ENCODE measurements around the gene CADM1. TPM values are rescaled to one million over a fixed set of nuclear protein-coding genes. Genes with fewer than 3 reads are reported as not detected.

The CADM1 gene
- total RNA-seq, 2 experiments from 2014 or later, result 59.7 to 89.7 TPM

GRCh38 chr11:115179636-115180035, 324.6 kb downstream of the CADM1 start:
- Histone ChIP-seq H3K4me3 (ENCODE audit: low read depth, low read length, poor library complexity, severe bottlenecking) (no peak overlapping the region), H3K9me3 (ENCODE audit: low read length) (no peaks in the 10 kb centered on the region), H3K4me1 (ENCODE audit: insufficient read depth, low read length, poor library complexity, severe bottlenecking) (no peaks in the 10 kb centered on the region), H3K9me2 (ENCODE audit: insufficient read depth, low read length) (no peaks in the 10 kb centered on the region), H2AFZ (ENCODE audit: low read length) (no peak overlapping the region), H4K20me1 (ENCODE audit: insufficient read depth, low read length) (no peaks in the 10 kb centered on the region), H3K79me2 (ENCODE audit: insufficient read depth, low read depth, low read length) (no peaks in the 10 kb centered on the region), H3K27ac (ENCODE audit: low read depth, low read length, poor library complexity, severe bottlenecking) (no peak overlapping the region), H3K4me2 (ENCODE audit: low read length) (no peak overlapping the region), H3K36me3 (ENCODE audit: insufficient read depth, low read length) (no peaks in the 10 kb centered on the region)
- CTCF ChIA-PET (ENCODE audit: unreplicated experiment), result no interaction called here
- POLR2A ChIA-PET, result interaction anchor here (1.2 to 1.6 kb wide), 2 partner anchors 12 to 17 kb away, joined by 3 read pairs; no protein-coding TSS in a partner anchor
- no TSS peak for BruUV-seq (replicated peaks)
- TF ChIP-seq CTCF (conservative IDR thresholded peaks at IDR 0.05; ENCODE audit: low read length) (no peak), EZH2phosphoT487 (IDR thresholded peaks at IDR 0.05; ENCODE audit: borderline replicate concordance, low read depth, low read length) (no peak)
- intact Hi-C loops (cut with micrococcal nuclease; ENCODE audit: unreplicated experiment), result no loop called here
- DNase-seq (ENCODE audit: low spot score), result no peak

- POLR2A ChIA-PET, result interaction anchor here (1.2 kb wide), 1 partner anchor 18 kb away, joined by 3 read pairs; no protein-coding TSS in a partner anchor
- H3K4me2 ChIP-seq (ENCODE audit: low read length), result no peak overlapping the region
- CTCF ChIA-PET (ENCODE audit: unreplicated experiment), result no interaction called here
- no TSS peak for BruUV-seq (replicated peaks)
- H3K9me2 ChIP-seq (ENCODE audit: insufficient read depth, low read length), result no peaks in the 10 kb centered on the region
- no peaks in the 10 kb centered on the region for H3K36me3 ChIP-seq (ENCODE audit: insufficient read depth, low read length)
- H3K9me3 ChIP-seq (ENCODE audit: low read length), result no peaks in the 10 kb centered on the region
- DNase-seq (ENCODE audit: low spot score), result no peak
- intact Hi-C loops (cut with micrococcal nuclease; ENCODE audit: unreplicated experiment), result no loop called here
- TF ChIP-seq EZH2phosphoT487 (IDR thresholded peaks at IDR 0.05; ENCODE audit: borderline replicate concordance, low read depth, low read length) (no peak), CTCF (conservative IDR thresholded peaks at IDR 0.05; ENCODE audit: low read length) (no peak)
- no peaks in the 10 kb centered on the region for H4K20me1 ChIP-seq (ENCODE audit: insufficient read depth, low read length)
- no peak overlapping the region for H3K4me3 ChIP-seq (ENCODE audit: low read depth, low read length, poor library complexity, severe bottlenecking)
- H3K4me1 ChIP-seq (ENCODE audit: insufficient read depth, low read length, poor library complexity, severe bottlenecking), result no peaks in the 10 kb centered on the region
- no peak overlapping the region for H3K27ac ChIP-seq (ENCODE audit: low read depth, low read length, poor library complexity, severe bottlenecking)
- H2AFZ ChIP-seq (ENCODE audit: low read length), result no peak overlapping the region
- H3K79me2 ChIP-seq (ENCODE audit: insufficient read depth, low read depth, low read length), result no peaks in the 10 kb centered on the region
Measured at GRCh38 chr11:115178705-115179104, 325.5 kb downstream of the CADM1 start.

- ChIA-PET CTCF (ENCODE audit: unreplicated experiment) (no interaction called here), POLR2A (interaction anchor here (0.6 kb wide), 1 partner anchor 470 kb away, joined by 6 read pairs; no protein-coding TSS in a partner anchor)
- Histone ChIP-seq H3K4me3 (ENCODE audit: low read depth, low read length, poor library complexity, severe bottlenecking) (no peak overlapping the region), H3K4me2 (ENCODE audit: low read length) (no peak overlapping the region), H4K20me1 (ENCODE audit: insufficient read depth, low read length) (0 out of 2 replicates have a peak, but pooled peaks cover 3% of the 10 kb centered on the region), H3K79me2 (ENCODE audit: insufficient read depth, low read depth, low read length) (no peaks in the 10 kb centered on the region), H3K36me3 (ENCODE audit: insufficient read depth, low read length) (no peaks in the 10 kb centered on the region), H2AFZ (ENCODE audit: low read length) (no peak overlapping the region), H3K27ac (ENCODE audit: low read depth, low read length, poor library complexity, severe bottlenecking) (no peak overlapping the region), H3K4me1 (ENCODE audit: insufficient read depth, low read length, poor library complexity, severe bottlenecking) (no peaks in the 10 kb centered on the region), H3K9me2 (ENCODE audit: insufficient read depth, low read length) (no peaks in the 10 kb centered on the region), H3K9me3 (ENCODE audit: low read length) (no peaks in the 10 kb centered on the region)
- TF ChIP-seq EZH2phosphoT487 (IDR thresholded peaks at IDR 0.05; ENCODE audit: borderline replicate concordance, low read depth, low read length), result no peak
- TF ChIP-seq CTCF (conservative IDR thresholded peaks at IDR 0.05; ENCODE audit: low read length), result no peak
- DNase-seq (ENCODE audit: low spot score), result no peak
- BruUV-seq (replicated peaks), result no TSS peak
- intact Hi-C loops (cut with micrococcal nuclease; ENCODE audit: unreplicated experiment), result loop anchor here (5.0 kb wide), 1 partner anchor 149 kb away; no protein-coding TSS in a partner anchor
Measured at GRCh38 chr11:115173136-115173535, 331.1 kb downstream of the CADM1 start.
